Memory B cell (primary cell): ENCODE data around the gene EIF4G2.

ENCODE experiments used
- ATAC-seq: fragments of 150-1000 bp; cut with Tn5 transposase; 2 replicates; pipeline ENCODE4 v1.10.0; 2021; ENCODE audit warnings: low read depth, mild to moderate bottlenecking, moderate library complexity
- DNase-seq, 2 donors: peaks; one replicate each; pipeline ENCODE4 v3.0.0; 2022; ENCODE audit warnings: low spot score in 2 of 2
- H3K27ac Mint-ChIP-seq: one replicate; pipeline ENCODE4 v1.8.0; 2022; ENCODE audit warnings: mild to moderate bottlenecking, moderate library complexity, mixed read lengths
- H3K27me3 Mint-ChIP-seq: one replicate; pipeline ENCODE4 v1.8.0; 2022; ENCODE audit warnings: mixed read lengths
- H3K36me3 Mint-ChIP-seq: one replicate; pipeline ENCODE4 v1.8.0; 2022; ENCODE audit warnings: mild to moderate bottlenecking, mixed read lengths
- H3K4me1 Mint-ChIP-seq: one replicate; pipeline ENCODE4 v1.8.0; 2022; ENCODE audit warnings: mixed read lengths
- H3K4me3 Mint-ChIP-seq: one replicate; pipeline ENCODE4 v1.8.0; 2022; ENCODE audit warnings: mild to moderate bottlenecking, moderate library complexity, mixed read lengths
- H3K9me3 Mint-ChIP-seq: one replicate; pipeline ENCODE4 v1.8.0; 2022; ENCODE audit warnings: mixed read lengths

The EIF4G2 gene

GRCh38 chr11:10749476-10749875 is 59.2 kb downstream of the EIF4G2 start:
- H3K27ac Mint-ChIP-seq, result no peak overlapping the region
- peaks cover 11% of the 10 kb centered on the region for H3K4me1 Mint-ChIP-seq
- H3K36me3 Mint-ChIP-seq, result peaks cover 2% of the 10 kb centered on the region
- no peaks in the 10 kb centered on the region for H3K27me3 Mint-ChIP-seq
- no peak for DNase-seq
- no peaks in the 10 kb centered on the region for H3K9me3 Mint-ChIP-seq
- H3K4me3 Mint-ChIP-seq, result no peak overlapping the region
- ATAC-seq, result no peak

DNA sequence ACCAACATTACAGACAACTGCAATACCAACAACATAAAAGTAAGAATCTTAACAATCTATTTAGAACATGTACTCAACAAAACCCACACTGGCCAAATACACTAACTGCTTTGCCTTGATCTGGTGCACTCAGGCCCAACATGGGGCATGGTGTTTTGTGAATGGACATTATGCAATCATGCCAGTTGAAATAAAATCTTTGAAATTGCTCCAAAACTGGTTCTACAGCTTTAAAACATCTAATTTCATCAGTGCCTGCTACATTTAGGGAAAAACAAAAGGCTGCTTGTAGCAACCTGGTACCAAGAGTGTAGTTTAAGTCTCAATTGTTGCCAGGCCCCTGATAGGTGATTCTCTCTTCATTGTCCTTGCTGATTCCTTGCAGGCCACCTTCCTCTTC is 61.0 kb downstream of the EIF4G2 start:
- no peak for ATAC-seq
- Mint-ChIP-seq H3K27ac (no peak overlapping the region), H3K36me3 (peaks cover 2% of the 10 kb centered on the region), H3K4me1 (peaks cover 21% of the 10 kb centered on the region), H3K27me3 (no peaks in the 10 kb centered on the region), H3K4me3 (no peak overlapping the region), H3K9me3 (no peaks in the 10 kb centered on the region)
- DNase-seq, result no peak
